ENCODE data around the gene LRRC58.

The LRRC58 gene

GRCh38 chr3:120274739-120275167, 74.4 kb downstream of the LRRC58 start:
- peak; percentile 85 to 93 for DNase-seq

All from NCI-H446 (cell line).